Brain microvascular endothelial cell (primary cell): Measurements from ENCODE around the gene SDR9C7.
"Not testable (repeated sequence)": the region's sequence is repeated elsewhere in the genome, so short reads cannot be mapped to it uniquely, and the experiment has no call there.

Source experiments
- DNase-seq: peaks from one replicate; pipeline ENCODE4 v3.0.0-alpha.2; 2020
- H3K27ac ChIP-seq: fragments of 250-450 bp; sonication (Bioruptor Pico); 2 replicates; pipeline ENCODE4 v1.5.1; 2020; ENCODE audit warnings: mild to moderate bottlenecking, moderate library complexity
- H3K27me3 ChIP-seq: fragments of 250-450 bp; sonication (Bioruptor Pico); replicated peaks from 2 replicates; pipeline ENCODE4 v1.5.1; 2020; ENCODE audit warnings: mild to moderate bottlenecking
- H3K36me3 ChIP-seq: fragments of 250-450 bp; sonication (Bioruptor Pico); replicated peaks from 2 replicates; pipeline ENCODE4 v1.5.1; 2020; ENCODE audit warnings: mild to moderate bottlenecking
- H3K4me3 ChIP-seq: 2 replicates; pipeline ENCODE4 v1.5.1; 2011; ENCODE audit warnings: low read depth, mild to moderate bottlenecking, control low read depth, low read length, moderate library complexity
- CTCF ChIP-seq: IDR thresholded peaks from 2 replicates; pipeline ENCODE4 v1.5.1; 2011; ENCODE audit warnings: low read depth, mild to moderate bottlenecking, moderate library complexity, low read length, control low read depth, inconsistent platforms; ENCODE audit errors: missing control alignments
- in situ Hi-C: cut with HindIII; loops from 2 replicates; pipeline ENCODE4 v1.10.0; 2017; ENCODE audit warnings: low sequenced_read_pairs, low pct_ligation_motif_present

SDR9C7 gene

GRCh38 chr12:56951582-56952339 is 17.6 kb upstream of the SDR9C7 start:
- TF ChIP-seq CTCF: no peak

GRCh38 chr12:56948881-56949280 is 14.7 kb upstream of the SDR9C7 start:
- H3K27me3 ChIP-seq: no peaks in the 10 kb centered on the region
- in situ Hi-C loops: no loop called here

More at GRCh38 chr12:56951582-56952339, 17.6 kb upstream of the SDR9C7 start:
- Histone ChIP-seq H3K27me3 (no peaks in the 10 kb centered on the region), H3K36me3 (no peaks in the 10 kb centered on the region), H3K27ac (no peak overlapping the region), H3K4me3 (no peak overlapping the region)
- in situ Hi-C loops: no loop called here
- DNase-seq: no peak

GRCh38 chr12:56948457-56948777 is 14.2 kb upstream of the SDR9C7 start:
- in situ Hi-C loops: no loop called here
- Histone ChIP-seq H3K27ac (no peak overlapping the region), H3K36me3 (no peaks in the 10 kb centered on the region), H3K4me3 (no peak overlapping the region), H3K27me3 (no peaks in the 10 kb centered on the region)
- DNase-seq: no peak
- no peak for TF ChIP-seq CTCF

More at GRCh38 chr12:56948881-56949280, 14.7 kb upstream of the SDR9C7 start:
- Histone ChIP-seq H3K4me3 (no peak overlapping the region), H3K36me3 (no peaks in the 10 kb centered on the region), H3K27ac (no peak overlapping the region)
- no peak for DNase-seq
- TF ChIP-seq CTCF: no peak

GRCh38 chr12:56947633-56948456 is 13.6 kb upstream of the SDR9C7 start:
- no peak for DNase-seq
- in situ Hi-C loops: no loop called here
- no peaks in the 10 kb centered on the region for H3K36me3 ChIP-seq
- H3K27me3 ChIP-seq: no peaks in the 10 kb centered on the region
- H3K27ac ChIP-seq: no peak overlapping the region
- H3K4me3 ChIP-seq: no peak overlapping the region
- TF ChIP-seq CTCF: no peak

- in situ Hi-C loops: no loop called here
- TF ChIP-seq CTCF: no peak
- Histone ChIP-seq H3K36me3 (no peaks in the 10 kb centered on the region), H3K27ac (no peak overlapping the region), H3K27me3 (no peaks in the 10 kb centered on the region), H3K4me3 (no peak overlapping the region)
- DNase-seq: no peak
Measured at GRCh38 chr12:56943878-56944277, 9.7 kb upstream of the SDR9C7 start.

GRCh38 chr12:56943374-56943773 is 9.2 kb upstream of the SDR9C7 start:
- H3K27me3 ChIP-seq, H3K4me3 ChIP-seq, H3K36me3 ChIP-seq, H3K27ac ChIP-seq, in situ Hi-C loops, DNase-seq: not testable (repeated sequence)
